Measurements from ENCODE around the gene NT5C. TPM values are rescaled to one million over a fixed set of nuclear protein-coding genes. Genes with fewer than 3 reads are reported as not detected.

The NT5C gene
- total RNA-seq, 1 donor from 2014 or later = 51.9 TPM

GRCh38 chr17:75114552-75115314, 16.8 kb downstream of the NT5C start:
- no peak for DNase-seq

- peak; percentile 96 for DNase-seq
Observed at GRCh38 chr17:75113798-75114551, 17.6 kb downstream of the NT5C start.

- DNase-seq = no peak
Observed at GRCh38 chr17:75111777-75112335, 19.7 kb downstream of the NT5C start.

GRCh38 chr17:75110234-75110937, 21.2 kb downstream of the NT5C start:
- peak; percentile 51 for DNase-seq

- peak; percentile 84 for DNase-seq
Observed at GRCh38 chr17:75109407-75110233, 21.9 kb downstream of the NT5C start, which contains the start of gene ARMC7. TSS of gene ARMC7 (plus strand) at chr17:75109969. CDS start at chr17:75110289, 320 bp downstream.

- no peak for DNase-seq
Observed at GRCh38 chr17:75109046-75109406, 22.5 kb downstream of the NT5C start.

- no peak for DNase-seq
Observed at GRCh38 chr17:75108193-75108592, 23.3 kb downstream of the NT5C start.

GRCh38 chr17:75105126-75106080, 26.1 kb downstream of the NT5C start:
- peak; percentile 80 for DNase-seq

GRCh38 chr17:75103601-75104554, 27.7 kb downstream of the NT5C start:
- no peak for DNase-seq

GRCh38 chr17:75102385-75102821, 29.1 kb downstream of the NT5C start:
- no peak for DNase-seq

GRCh38 chr17:75099881-75100595, 31.5 kb downstream of the NT5C start:
- no peak for DNase-seq

GRCh38 chr17:75098861-75099260, 32.7 kb downstream of the NT5C start:
- no peak for DNase-seq

- no peak for DNase-seq
Observed at GRCh38 chr17:75097865-75098264, 33.7 kb downstream of the NT5C start.

GRCh38 chr17:75096082-75096625, 35.4 kb downstream of the NT5C start:
- DNase-seq = peak; percentile 90

- no peak for DNase-seq
Observed at GRCh38 chr17:75094871-75095399, 36.6 kb downstream of the NT5C start.

GRCh38 chr17:75093548-75094158, 37.9 kb downstream of the NT5C start:
- no peak for DNase-seq

GRCh38 chr17:75091855-75092327, 39.7 kb downstream of the NT5C start:
- no peak for DNase-seq

All from dermis blood vessel endothelial cell (primary cell).